ENCODE measurements around the gene BGN.

Gene BGN

DNA sequence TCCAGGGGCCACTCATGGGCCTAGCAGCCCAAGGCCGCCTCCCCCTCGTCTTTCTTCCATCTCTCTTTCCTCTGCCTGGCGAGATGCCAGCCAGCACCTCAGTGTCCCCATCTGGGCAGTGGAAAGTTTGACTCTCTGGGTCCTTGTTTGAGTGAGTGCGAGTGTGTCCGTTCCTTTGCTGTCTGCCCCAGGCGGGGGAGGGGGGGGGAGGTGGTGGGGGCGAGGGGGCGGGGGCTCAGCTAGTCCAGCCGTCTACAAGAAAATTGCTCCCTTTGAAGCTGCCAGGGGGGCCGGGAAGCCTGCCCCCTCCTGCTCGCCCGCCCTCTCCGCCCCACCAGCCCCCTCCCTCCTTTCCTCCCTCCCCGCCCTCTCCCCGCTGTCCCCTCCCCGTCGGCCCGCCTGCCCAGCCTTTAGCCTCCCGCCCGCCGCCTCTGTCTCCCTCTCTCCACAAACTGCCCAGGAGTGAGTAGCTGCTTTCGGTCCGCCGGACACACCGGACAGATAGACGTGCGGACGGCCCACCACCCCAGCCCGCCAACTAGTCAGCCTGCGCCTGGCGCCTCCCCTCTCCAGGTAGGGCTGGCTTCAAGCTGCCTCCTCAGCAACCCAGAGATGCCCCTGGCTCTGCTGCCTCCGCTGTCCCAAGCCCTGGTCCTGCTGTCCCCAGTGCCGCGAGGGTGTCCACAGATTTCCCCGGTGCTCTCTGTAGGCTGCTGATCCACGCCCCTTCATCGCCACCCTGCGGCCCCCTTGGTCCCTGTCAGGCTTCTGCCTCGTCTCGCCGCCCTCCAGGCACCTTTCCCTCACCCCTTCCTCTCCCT is at the start of gene BGN:
TSS of gene BGN (plus strand) at position 440 of the 821 bp plus-strand sequence. CDS start 9,652 bp downstream, outside the sequence.
- in situ Hi-C loops (cut with HindIII; ENCODE audit: low sequenced_read_pairs), result no loop called here

DNA sequence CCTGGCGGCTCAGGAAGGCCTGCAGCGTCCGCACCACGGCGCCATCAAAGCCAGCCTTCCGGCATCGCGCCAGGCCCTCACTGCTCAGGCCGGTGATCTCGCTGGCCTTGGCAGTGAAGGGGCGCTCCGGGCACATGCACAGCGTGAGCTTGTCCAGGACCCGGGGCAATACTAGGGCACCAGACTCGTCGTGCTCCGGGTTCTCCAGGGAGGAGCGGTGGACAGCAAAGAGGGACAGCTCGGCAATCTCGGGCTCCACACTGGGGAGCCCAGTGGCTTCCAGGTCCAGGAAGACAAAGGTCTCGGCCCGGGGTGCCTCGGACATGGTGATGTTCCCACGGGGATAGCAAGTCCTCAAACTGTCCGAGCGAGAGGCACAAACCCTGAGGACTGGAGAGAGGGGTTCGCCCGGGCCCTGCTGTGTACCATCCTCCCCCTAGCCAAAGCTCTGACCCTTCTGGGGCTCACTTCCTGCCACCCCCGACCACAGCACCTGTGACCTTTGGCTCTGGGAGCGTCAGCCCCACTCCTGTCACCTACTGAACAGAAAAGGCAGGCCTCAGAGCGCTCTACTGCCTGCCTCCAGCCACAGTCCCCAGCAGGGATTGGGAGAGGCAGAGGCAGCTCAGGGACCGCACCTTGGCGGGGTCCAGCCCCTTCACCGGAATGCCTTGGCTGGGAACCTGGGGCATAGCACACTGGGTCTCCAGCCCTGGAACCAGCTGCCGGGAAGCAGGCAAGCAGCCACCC is 49.5 kb upstream of the BGN start:
- in situ Hi-C loops (cut with HindIII; ENCODE audit: low sequenced_read_pairs), result no loop called here

DNA sequence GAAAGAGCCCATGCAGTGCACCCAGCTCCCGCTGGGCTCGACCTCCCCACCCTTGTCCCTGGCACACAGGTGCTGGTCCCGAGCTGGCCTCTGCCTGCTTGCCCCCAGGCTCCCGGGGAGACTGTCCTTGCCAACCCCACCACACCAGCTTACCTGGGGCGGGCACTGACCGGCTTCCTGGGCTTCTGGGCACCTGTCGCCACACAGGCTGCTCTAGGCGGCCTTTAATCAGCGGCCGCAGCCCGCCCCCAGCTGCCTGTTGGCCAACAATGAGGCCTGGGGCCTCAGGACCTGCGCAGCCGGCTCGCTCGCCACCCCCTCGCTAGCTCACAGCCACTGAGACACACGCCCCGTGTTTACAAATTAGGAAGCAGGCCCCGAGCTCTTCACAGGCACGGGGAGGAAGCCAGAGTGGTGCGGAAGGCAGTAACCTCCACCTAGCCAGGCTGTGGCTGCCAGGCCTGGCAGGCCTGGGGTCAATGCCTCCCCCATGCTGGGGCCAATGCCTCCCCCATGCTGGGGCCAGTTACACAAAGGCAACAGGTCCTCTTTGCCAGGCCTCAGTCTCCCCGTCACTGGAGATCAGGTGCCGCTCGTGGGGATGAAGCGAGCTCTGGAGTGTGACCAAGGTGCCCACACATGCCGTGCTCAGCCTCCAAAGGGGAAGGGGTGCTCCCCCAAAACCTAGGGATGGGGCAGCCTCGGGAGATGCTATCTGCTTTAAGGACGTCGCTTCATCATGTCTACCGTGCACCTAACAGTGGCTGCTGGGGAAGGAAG is 48.7 kb upstream of the BGN start, which contains the start of gene TREX2:
TSS of gene TREX2 (minus strand) at position 201 of the 780 bp plus-strand sequence. CDS start 626 bp downstream, outside the sequence.
- in situ Hi-C loops (cut with HindIII; ENCODE audit: low sequenced_read_pairs), result no loop called here

DNA sequence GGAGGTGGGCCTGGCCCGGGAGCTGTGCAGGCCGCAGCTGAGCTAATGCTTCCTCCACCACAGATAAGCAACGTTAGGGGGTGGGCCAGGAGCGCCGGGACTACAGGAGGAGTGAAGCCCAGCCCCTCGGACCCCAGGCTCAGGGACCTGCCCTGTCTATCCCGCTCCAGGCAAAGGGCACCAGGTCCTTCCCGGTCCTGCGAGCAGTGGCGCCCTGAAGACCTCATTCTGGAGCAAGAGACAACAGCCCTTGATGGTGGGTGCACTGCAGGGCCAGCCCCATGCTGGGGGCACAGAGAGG is 48.2 kb upstream of the BGN start:
- in situ Hi-C loops (cut with HindIII; ENCODE audit: low sequenced_read_pairs), result no loop called here

DNA sequence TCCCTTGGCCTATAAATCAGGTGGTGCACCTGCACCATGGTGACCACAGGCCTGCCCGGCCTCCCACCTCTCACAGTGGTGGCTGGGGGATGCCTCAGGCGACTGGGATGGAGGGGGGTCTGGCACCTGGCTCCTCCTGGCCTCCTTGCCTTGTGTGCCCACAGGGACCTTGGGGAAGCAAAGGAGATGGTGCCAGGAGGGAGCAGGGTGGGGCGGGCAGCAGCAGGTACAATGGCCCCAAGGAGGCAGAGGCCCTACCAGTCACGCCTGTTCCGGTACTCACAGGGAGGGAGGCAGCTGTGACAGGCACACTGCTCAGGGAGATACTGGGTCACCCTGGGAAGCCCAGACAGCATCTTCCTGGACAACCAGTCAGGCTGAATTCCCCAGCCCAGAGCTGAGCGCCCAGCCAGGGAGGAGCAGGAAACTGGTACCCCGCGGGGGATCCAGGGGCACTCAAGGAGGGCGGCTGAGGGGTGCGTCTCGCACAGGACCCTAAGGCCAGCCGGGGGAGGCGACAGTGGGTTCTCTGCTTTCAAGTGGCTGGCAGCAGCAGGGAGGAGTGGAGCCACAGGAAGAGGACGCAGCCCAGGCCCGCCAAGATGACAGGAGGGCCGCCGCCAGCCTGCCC is 47.7 kb upstream of the BGN start:
- in situ Hi-C loops (cut with HindIII; ENCODE audit: low sequenced_read_pairs), result no loop called here

DNA sequence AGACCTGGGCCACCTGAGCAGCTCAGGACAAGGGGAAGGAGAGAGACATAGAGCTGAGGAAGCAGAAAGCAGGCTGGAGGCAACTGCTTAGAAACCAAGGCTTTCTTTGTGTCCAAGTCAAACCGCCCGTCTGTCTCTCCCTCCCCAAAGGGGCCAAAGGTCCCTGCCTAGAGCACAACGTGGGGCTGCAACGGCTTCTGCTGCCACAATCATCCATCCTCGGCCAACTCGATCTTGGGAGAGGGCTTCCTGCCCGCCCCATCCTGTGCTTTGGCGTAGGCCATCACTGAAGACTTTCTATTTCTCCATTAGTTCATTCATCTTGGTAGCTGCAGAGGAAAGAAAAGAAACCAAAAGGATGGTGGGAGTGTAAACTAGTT is 47.2 kb upstream of the BGN start:
- in situ Hi-C loops (cut with HindIII; ENCODE audit: low sequenced_read_pairs), result no loop called here

DNA sequence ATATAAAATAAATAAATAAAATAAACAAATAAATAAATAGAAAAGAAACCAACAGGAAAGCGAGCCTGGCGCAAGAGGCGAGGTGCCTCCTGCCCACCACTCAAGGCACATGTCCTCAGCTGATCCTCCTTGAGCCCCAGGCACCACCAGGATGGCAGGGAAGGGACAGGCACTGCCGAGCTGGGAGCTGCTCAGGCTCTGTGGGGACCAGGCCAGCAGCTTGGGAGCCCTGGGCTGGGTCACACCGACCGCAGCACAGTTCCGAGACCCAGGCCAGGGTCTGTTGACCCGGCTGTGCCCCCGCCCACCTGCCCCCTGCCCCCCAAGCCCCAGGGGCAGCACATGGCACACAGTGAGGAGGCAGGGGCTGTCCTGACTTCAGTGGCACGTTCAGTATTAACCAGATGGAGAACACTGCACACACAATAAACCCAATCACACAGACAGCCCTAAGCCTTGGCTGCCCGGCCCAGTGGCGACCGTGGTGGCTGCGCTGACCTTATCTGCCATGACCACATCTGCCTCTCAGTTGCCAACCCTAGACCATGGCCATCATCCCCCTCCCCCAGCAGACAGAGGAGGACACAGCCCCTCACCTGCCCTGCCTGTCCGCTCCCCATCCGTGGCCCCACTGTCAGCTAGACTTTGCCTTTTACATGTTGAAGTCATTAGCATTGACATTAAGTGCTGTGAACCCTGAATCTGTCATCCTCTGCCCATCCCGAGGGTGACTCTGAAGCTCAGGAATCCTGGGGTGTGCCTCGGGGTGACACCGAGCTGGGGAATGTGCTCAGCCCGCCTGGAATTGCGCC is 46.0 kb upstream of the BGN start:
- in situ Hi-C loops (cut with HindIII; ENCODE audit: low sequenced_read_pairs), result no loop called here

DNA sequence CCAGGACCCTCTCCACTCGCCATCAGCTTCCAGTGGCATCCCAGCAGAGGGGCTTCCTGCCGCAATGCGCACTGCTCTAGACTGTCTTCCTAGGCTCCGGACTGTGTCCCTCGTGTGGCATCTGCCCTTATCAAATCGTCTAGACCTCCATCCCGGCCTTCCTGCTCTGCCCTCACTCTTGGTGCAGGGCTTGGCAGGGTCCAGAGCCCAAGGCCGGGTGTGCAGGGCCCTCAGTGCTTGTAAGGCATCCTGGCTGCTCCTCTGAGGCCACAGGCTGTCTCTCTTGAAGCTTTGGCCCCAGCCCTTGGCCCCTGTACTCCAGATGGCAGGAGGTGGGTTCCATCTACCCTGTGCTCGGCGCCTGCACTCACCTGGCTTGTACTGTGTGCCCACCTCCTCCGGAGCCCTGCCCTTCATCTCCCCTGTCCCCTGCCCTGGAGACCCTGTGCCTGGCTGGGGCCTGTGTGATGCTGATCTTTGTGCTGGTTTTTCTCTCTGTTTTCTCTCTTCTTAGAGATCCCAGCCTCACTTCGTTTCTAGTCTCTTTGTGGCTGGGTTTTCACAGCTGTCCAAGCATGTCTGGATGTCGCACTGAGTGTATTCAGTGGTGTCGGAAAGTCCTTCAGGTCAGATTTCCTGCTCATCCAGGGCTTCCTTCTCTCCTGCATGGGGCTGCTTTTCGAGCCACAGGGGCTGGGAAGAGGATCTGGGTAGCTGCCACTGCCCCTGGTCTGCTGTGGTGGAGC is 45.2 kb upstream of the BGN start:
- in situ Hi-C loops (cut with HindIII; ENCODE audit: low sequenced_read_pairs), result no loop called here

DNA sequence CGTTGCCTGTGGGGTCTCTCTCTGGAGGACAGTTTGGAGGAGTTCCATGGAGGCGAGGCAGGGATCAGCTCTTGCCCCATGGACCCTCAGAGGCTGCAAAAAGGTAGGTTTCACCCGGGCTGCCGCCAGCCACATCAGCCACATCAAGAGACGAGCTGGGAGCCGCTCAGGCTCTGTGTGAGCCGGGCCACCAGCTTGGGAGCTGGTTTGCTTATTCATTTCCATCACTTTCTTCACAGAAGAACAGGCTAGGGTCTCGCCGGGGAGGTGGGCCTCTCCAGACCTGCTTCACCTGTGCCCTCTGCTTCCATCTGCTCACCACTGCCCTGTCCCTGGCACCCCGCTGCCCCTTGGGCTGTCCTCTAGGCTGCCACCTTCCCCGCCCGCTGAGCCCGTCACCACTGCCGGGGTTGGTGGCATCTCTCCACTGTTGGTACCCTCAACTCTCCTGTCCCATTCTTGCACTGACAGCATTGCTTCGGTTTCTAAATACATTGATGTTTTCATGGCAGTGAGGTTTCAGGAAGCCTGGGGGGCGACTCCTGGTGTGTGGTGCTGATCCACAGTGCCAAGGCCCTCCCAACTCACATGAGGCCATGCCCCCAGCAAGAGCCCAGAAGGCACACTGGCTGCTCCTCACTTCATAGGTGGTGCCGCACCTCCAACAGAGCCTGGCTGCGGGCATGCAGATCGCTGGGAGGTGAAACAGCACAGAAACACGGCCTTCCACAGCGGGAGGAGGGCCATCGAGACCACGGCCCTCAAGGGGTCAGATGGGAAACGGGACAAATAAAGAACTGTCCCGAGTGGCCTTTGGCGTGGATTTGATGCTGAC is 44.4 kb upstream of the BGN start:
- in situ Hi-C loops (cut with HindIII; ENCODE audit: low sequenced_read_pairs), result no loop called here

DNA sequence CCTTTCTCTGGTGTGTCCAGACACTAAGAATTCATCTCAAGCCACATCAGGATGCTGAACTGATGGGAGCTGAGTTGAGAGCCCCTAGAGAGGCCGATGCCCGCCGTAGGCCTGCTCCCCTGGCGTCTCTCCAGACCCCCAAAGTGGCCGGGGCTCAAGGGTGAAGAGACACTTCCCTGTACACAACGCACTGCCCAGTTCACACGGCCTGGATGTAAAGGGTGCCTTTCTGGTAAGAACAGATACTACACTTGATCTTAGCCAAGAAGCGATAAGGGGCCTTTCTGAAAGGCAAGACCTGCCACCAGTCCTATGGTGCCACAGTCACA is 43.9 kb upstream of the BGN start:
- in situ Hi-C loops (cut with HindIII; ENCODE audit: low sequenced_read_pairs), result no loop called here

DNA sequence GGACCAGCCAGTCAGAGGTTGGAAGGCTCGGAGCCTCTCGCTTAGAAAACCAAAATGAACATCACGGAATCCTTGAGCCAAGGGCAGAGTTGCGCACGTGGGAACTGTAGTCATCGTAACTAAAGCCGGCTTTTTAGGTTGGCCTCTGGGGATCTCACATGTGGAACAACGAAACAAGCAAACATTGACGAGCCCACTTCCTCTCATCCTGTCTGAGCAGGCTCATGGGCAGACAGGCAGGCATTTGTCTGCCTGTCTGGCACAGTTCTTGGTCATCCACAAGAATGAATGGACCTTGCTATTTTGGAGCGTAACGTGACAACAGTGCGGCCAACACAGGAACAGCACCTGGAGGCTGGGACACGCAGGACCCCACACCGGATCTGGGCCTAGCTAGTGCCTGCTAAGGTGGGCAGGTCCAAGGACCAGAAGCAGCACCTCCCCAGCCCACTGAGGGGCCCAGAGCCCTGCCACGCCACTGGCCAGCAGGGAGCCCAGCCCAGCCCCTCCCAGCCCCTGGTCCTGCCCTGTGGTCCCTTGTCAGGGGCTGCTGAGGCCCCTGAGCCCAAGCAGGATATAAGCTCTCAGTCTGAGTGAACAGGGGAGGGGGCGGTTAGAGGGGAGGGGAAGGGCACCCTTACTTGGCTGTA is 39.8 kb upstream of the BGN start:
- in situ Hi-C loops (cut with HindIII; ENCODE audit: low sequenced_read_pairs), result no loop called here

DNA sequence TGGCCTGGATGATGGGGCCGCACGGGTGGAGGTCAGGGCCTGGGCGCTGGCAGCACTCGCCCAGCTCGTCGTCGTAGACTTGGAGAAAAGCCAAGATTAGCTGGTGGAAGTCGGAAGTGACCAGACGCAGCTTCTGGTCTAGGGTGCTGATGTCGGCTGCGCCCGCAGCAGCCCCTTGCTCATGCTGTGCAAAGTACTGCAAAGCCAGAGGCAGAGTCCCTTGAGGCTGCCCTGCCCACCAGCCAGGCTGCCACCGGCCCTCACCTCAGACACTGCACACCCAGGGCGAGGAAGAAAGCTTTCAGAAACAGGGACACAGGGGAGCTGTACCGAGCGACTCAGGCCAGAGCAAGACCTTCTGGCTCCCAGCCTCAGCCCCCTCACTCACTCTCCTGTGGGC is 39.2 kb upstream of the BGN start:
- in situ Hi-C loops (cut with HindIII; ENCODE audit: low sequenced_read_pairs), result no loop called here

DNA sequence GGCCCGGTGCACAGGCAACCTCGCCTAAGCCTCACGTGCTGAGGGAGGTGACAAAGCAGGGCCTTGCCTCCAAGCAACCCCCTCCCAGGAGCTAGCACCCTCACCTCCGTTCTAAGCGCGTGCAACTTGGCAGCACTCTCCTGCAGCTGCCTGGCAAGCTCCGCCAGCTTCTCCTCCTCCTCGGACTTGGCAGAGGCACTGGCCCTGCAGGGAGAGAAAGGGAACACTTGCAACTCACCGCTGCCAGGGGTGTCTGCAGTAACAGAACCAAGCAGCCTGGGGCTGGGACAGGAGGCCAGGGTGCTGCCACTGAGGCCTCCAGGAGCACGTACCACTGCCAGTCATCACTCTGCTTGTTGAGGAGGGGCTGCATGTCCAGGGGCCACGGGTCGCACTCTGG is 38.6 kb upstream of the BGN start:
- in situ Hi-C loops (cut with HindIII; ENCODE audit: low sequenced_read_pairs), result no loop called here

DNA sequence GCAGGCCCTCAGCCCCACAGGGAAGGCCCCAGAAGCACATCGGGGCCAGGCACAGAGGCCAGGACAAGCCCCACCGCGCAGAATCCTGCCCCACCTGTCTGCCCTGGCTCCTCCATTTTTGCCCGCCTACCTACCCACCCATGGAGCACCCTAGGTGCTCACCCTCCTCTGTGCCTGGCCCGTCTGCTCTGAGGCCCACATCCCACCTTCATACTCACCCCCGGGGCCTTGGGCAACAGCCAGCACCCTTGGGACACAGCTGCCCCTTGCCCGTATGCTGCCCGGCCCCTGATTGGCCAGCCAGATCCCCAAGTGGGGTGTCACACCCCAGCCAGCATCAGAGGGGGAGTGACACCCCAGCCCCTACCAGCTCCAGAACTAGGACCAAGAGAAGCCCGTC is 38.1 kb upstream of the BGN start:
- in situ Hi-C loops (cut with HindIII; ENCODE audit: low sequenced_read_pairs), result no loop called here

DNA sequence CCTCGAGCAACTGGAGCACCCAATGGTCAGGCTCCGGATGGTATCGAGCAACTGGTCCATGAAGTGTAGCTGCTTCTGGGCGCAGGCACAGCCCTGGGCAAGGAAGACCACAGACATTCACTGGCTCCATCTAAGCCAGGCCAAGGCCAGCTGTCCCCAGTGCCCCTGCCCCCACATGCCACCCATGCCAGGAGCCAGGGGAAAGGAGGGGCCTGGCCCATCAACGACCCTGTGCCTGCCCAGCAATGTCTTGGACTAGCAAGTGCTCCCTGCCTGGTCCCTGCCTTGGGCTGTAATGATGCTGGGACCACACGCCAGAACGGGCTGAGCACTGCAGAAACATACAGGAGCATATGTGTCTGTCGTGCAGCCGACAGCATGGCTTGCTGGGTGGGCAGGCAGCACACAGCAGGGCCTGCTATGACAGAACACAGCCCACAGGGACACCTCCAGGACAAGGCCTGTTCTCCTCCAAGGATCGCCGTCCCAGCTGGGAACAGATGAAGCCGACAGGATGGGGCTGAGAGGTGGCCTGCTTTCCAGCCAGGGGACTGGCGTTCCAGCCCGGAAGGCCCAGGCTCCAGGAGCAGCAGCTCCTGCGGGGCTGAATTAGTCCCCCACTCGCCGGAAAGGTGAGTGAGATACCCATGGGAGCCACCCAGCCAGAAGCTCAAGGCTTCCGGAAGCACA is 37.5 kb upstream of the BGN start:
- in situ Hi-C loops (cut with HindIII; ENCODE audit: low sequenced_read_pairs), result no loop called here

DNA sequence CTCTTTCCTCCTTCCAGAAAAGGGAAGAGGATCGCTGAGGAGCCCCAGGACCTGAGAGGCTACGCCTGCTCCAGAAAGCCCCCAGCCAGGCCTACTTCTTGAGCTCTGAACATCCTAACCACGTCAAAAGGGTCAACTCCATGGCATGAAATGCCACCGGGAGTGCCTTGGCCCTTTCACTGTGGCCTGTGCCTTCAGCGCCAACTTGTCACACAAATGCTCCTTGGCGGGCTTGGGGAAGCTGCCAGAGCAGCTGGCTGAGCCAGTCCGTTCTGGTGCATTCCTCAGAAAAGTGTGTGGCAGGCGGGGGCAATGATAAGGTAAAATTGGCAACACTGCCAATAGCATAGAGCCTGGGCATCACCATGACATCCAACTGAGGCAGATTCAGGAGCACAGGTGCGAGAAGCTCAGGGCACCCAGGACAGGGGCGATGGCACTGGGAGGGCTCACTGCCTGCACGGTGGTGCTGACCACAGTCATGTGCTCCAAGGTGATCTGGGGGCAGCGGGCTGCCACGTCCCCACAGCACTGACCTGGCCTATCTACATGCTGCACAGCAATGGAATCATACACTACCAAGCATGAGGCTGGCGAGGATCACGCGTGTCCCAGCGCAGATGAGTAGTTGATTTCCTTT is 36.8 kb upstream of the BGN start:
- in situ Hi-C loops (cut with HindIII; ENCODE audit: low sequenced_read_pairs), result no loop called here

DNA sequence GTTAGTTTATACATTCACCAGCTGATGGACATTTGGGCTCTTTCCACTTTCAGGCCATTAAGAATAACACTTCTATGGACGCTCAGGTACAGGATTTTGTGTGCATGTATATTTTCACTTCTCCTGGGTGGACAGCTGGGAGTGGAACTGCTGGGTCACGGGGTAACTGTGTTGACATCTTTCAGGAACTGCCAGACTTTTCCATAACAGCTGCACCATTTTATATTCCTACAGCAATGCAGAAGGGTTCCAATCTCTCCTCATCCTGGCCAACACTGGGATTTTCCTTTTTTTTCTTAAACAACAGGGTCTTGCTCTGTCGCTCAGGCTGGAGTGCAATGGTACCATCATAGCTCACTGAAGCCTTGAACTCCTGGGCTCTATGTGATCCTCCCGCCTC is 36.3 kb upstream of the BGN start:
- in situ Hi-C loops (cut with HindIII; ENCODE audit: low sequenced_read_pairs), result no loop called here

All from endothelial cell of hepatic sinusoid (primary cell).